ENCODE measurements around the gene REN. TPM values are rescaled to one million over a fixed set of nuclear protein-coding genes. Genes with fewer than 3 reads are reported as not detected.

The REN gene
- total and polyA plus RNA-seq, 2 of the 13 experiments (the other 11 are each of a cell fraction or from before 2014, with no cell fraction given), result not detected

GRCh38 chr1:204145033-204145504, 21.1 kb downstream of the REN start (continued):
- TF ChIP-seq, protein P1, sequence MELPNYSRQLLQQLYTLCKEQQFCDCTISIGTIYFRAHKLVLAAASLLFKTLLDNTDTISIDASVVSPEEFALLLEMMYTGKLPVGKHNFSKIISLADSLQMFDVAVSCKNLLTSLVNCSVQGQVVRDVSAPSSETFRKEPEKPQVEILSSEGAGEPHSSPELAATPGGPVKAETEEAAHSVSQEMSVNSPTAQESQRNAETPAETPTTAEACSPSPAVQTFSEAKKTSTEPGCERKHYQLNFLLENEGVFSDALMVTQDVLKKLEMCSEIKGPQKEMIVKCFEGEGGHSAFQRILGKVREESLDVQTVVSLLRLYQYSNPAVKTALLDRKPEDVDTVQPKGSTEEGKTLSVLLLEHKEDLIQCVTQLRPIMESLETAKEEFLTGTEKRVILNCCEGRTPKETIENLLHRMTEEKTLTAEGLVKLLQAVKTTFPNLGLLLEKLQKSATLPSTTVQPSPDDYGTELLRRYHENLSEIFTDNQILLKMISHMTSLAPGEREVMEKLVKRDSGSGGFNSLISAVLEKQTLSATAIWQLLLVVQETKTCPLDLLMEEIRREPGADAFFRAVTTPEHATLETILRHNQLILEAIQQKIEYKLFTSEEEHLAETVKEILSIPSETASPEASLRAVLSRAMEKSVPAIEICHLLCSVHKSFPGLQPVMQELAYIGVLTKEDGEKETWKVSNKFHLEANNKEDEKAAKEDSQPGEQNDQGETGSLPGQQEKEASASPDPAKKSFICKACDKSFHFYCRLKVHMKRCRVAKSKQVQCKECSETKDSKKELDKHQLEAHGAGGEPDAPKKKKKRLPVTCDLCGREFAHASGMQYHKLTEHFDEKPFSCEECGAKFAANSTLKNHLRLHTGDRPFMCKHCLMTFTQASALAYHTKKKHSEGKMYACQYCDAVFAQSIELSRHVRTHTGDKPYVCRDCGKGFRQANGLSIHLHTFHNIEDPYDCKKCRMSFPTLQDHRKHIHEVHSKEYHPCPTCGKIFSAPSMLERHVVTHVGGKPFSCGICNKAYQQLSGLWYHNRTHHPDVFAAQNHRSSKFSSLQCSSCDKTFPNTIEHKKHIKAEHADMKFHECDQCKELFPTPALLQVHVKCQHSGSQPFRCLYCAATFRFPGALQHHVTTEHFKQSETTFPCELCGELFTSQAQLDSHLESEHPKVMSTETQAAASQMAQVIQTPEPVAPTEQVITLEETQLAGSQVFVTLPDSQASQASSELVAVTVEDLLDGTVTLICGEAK (IDR thresholded peaks at IDR 0.05), result no peak
- TF ChIP-seq, protein P1 (CRISPR knock-in tag; IDR thresholded peaks at IDR 0.05), result no peak
- TF ChIP-seq ZNF614 (CRISPR knock-in tag; IDR thresholded peaks at IDR 0.05; ENCODE audit: borderline replicate concordance) (peak; percentile 94), GATAD2A (CRISPR knock-in tag; IDR thresholded peaks at IDR 0.05) (peak; percentile 99), ZNF30 (CRISPR knock-in tag; IDR thresholded peaks at IDR 0.05) (no peak), ZNF775 (CRISPR knock-in tag; IDR thresholded peaks at IDR 0.05; ENCODE audit: borderline replicate concordance) (no peak), ZNF790 (CRISPR knock-in tag; IDR thresholded peaks at IDR 0.05; ENCODE audit: borderline replicate concordance) (no peak), TBX2 (CRISPR knock-in tag; IDR thresholded peaks at IDR 0.05; ENCODE audit: borderline replicate concordance) (peak; percentile 90), SMYD3 (CRISPR knock-in tag; IDR thresholded peaks at IDR 0.05) (no peak), MAFG (CRISPR knock-in tag; IDR thresholded peaks at IDR 0.05) (no peak), REL (CRISPR knock-in tag; conservative IDR thresholded peaks at IDR 0.05) (no peak), KDM4B (CRISPR knock-in tag; IDR thresholded peaks at IDR 0.05) (no peak), FIP1L1 (IDR thresholded peaks at IDR 0.05; ENCODE audit: borderline replicate concordance, insufficient read depth, low read depth, low read length) (no peak), POGZ (CRISPR knock-in tag; IDR thresholded peaks at IDR 0.05) (peak; percentile 75), FLYWCH1 (CRISPR knock-in tag; IDR thresholded peaks at IDR 0.05) (no peak), ZNF337 (CRISPR knock-in tag; IDR thresholded peaks at IDR 0.05; ENCODE audit: borderline replicate concordance, low read depth) (no peak), ZNF777 (CRISPR knock-in tag; IDR thresholded peaks at IDR 0.05) (no peak)
- TF ChIP-seq, protein P2, sequence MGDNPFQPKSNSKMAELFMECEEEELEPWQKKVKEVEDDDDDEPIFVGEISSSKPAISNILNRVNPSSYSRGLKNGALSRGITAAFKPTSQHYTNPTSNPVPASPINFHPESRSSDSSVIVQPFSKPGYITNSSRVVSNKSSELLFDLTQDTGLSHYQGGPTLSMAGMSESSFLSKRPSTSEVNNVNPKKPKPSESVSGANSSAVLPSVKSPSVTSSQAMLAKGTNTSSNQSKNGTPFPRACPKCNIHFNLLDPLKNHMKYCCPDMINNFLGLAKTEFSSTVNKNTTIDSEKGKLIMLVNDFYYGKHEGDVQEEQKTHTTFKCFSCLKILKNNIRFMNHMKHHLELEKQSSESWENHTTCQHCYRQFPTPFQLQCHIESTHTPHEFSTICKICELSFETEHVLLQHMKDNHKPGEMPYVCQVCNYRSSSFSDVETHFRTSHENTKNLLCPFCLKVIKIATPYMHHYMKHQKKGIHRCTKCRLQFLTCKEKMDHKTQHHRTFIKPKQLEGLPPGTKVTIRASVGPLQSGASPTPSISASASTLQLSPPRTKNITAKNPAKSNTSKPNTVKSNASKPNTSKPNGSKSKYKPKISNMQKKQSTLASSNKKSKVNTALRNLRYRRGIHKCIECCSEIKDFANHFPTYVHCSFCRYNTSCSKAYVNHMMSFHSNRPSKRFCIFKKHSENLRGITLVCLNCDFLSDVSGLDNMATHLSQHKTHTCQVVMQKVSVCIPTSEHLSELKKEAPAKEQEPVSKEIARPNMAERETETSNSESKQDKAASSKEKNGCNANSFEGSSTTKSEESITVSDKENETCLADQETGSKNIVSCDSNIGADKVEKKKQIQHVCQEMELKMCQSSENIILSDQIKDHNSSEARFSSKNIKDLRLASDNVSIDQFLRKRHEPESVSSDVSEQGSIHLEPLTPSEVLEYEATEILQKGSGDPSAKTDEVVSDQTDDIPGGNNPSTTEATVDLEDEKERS (CRISPR knock-in tag; IDR thresholded peaks at IDR 0.05), result peak; percentile 71; the same call in 1 of the 2 replicates

Measured in HepG2 (cell line).